Esophagus muscularis mucosa (tissue), 4 donors: ENCODE measurements around the gene NDUFAF8. TPM values are rescaled to one million over a fixed set of nuclear protein-coding genes. Genes with fewer than 3 reads are reported as not detected.

Source experiments
- DNase-seq: peaks from one replicate; pipeline ENCODE4 v3.0.0-alpha.2; 2017; ENCODE audit errors: extremely low spot score
- H3K27ac ChIP-seq, 4 donors: fragments of 200-600 bp; sonication (generic); replicated peaks in 1 of 4; 1 replicate in 3 of 4; 2 replicates in 1 of 4; pipeline ENCODE4 v1.5.1; 2016 to 2019; ENCODE audit warnings: mild to moderate bottlenecking in 1 of 4
- H3K27me3 ChIP-seq, 4 donors: fragments of 200-600 bp; sonication (generic); one replicate each; pipeline versions ENCODE4 v1.5.1 to v1.6.0; 2016 to 2019
- H3K36me3 ChIP-seq, 4 donors: fragments of 200-600 bp; sonication (generic); one replicate each; pipeline ENCODE4 v1.5.1; 2016 to 2019
- H3K4me1 ChIP-seq, 4 donors: fragments of 200-600 bp; sonication (generic); one replicate each; pipeline ENCODE4 v1.5.1; 2016 to 2019
- H3K4me3 ChIP-seq, 4 donors: fragments of 200-600 bp; sonication (generic); 1 replicate in 2 of 4; 2 replicates in 2 of 4; pipeline ENCODE4 v1.5.1; 2016 to 2019; ENCODE audit warnings: mild to moderate bottlenecking in 4 of 4, moderate library complexity in 1 of 4
- H3K9me3 ChIP-seq, 4 donors: fragments of 200-600 bp; sonication (generic); 1 replicate in 3 of 4; 2 replicates in 1 of 4; pipeline ENCODE4 v1.5.1; 2016 to 2019
- CTCF ChIP-seq, 3 experiments: fragments of 200-600 bp in 2 of 3; fragments of 450-650 bp in 1 of 3; sonication (generic) in 2 of 3; IDR thresholded peaks; one replicate each; pipeline ENCODE4 v1.5.1; 2017 to 2019; ENCODE audit warnings: antibody characterized with exemption in 3 of 3, mild to moderate bottlenecking in 2 of 3, moderate library complexity in 1 of 3
- EP300 ChIP-seq: sonication (generic); formaldehyde crosslinking; IDR thresholded peaks from one replicate; pipeline ENCODE4 v1.6.1; 2017; ENCODE audit warnings: antibody characterized with exemption
- POLR2A ChIP-seq: fragments of 450-650 bp; IDR thresholded peaks from one replicate; pipeline ENCODE4 v1.6.1; 2017; ENCODE audit warnings: antibody characterized with exemption, moderate library complexity, mild to moderate bottlenecking, low read depth
- POLR2AphosphoS5 ChIP-seq, 2 donors: sonication (generic); formaldehyde crosslinking; IDR thresholded peaks; one replicate each; pipeline ENCODE4 v1.6.1; 2017; ENCODE audit warnings: antibody characterized with exemption in 2 of 2
- WGBS: methylation state at CpG from one replicate; pipeline ENCODE4 v1.1.5; 2018; 5-methylcytosine and 5-hydroxymethylcytosine counted together
- intact Hi-C: fragments of 100-400 bp; cut with DNase I; formaldehyde crosslinking; loops from one replicate; pipeline ENCODE4 v1.15.1; 2023
- total RNA-seq, 4 donors: library from RNA; depleted of rRNA; stranded (reverse); fragments of >200 nt; gene quantifications; one replicate each; pipeline versions ENCODE4 v1.1.0 to v1.2.1, GENCODE V29; 2016

NDUFAF8 gene
- total RNA-seq, 4 donors from 2014 or later, result 34.6 to 54.8 (median 40.4) TPM

GRCh38 chr17:81209141-81209540 is 30.0 kb upstream of the NDUFAF8 start:
- Histone ChIP-seq H3K9me3 (no peaks in the 10 kb centered on the region), H3K27me3 (no peaks in the 10 kb centered on the region), H3K36me3 (peaks cover 0 to 31% (median 20%) of the 10 kb centered on the region in 4 donors), H3K27ac (no peak overlapping the region), H3K4me3 (no peak overlapping the region), H3K4me1 (peaks cover 0 to 5% (median 0%) of the 10 kb centered on the region in 4 donors)
- TF ChIP-seq POLR2AphosphoS5 (IDR thresholded peaks at IDR 0.05) (no peak), EP300 (no peak), POLR2A (no peak)
- intact Hi-C loops, result no loop called here
- no peak for DNase-seq
- 95% methylated on average over 16 of the region's 16 CpGs for WGBS

GRCh38 chr17:81210466-81210865 is 28.7 kb upstream of the NDUFAF8 start:
- H3K27ac ChIP-seq, result no peak overlapping the region
- 86% methylated on average over 10 of the region's 10 CpGs for WGBS
- intact Hi-C loops, result no loop called here

GRCh38 chr17:81210868-81211267 is 28.2 kb upstream of the NDUFAF8 start:
- H3K36me3 ChIP-seq, result peaks cover 0 to 24% (median 17%) of the 10 kb centered on the region in 4 donors
- no peak overlapping the region for H3K27ac ChIP-seq
- peaks cover 0 to 5% (median 0%) of the 10 kb centered on the region in 4 donors for H3K4me1 ChIP-seq
- no peak overlapping the region for H3K4me3 ChIP-seq
- H3K27me3 ChIP-seq, result no peaks in the 10 kb centered on the region
- intact Hi-C loops, result no loop called here
- 72% methylated on average over 14 of the region's 14 CpGs for WGBS
- H3K9me3 ChIP-seq, result no peaks in the 10 kb centered on the region
- no peak for TF ChIP-seq CTCF (IDR thresholded peaks at IDR 0.05)
- no peak for TF ChIP-seq POLR2A
- no peak for TF ChIP-seq POLR2AphosphoS5 (IDR thresholded peaks at IDR 0.05)
- no peak for TF ChIP-seq EP300
- no peak for DNase-seq

More at GRCh38 chr17:81210466-81210865, 28.7 kb upstream of the NDUFAF8 start:
- H3K27me3 ChIP-seq, result no peaks in the 10 kb centered on the region
- H3K4me1 ChIP-seq, result peaks cover 0 to 5% (median 0%) of the 10 kb centered on the region in 4 donors
- no peak overlapping the region for H3K4me3 ChIP-seq
- TF ChIP-seq POLR2AphosphoS5 (IDR thresholded peaks at IDR 0.05), result no peak
- TF ChIP-seq EP300, result no peak
- TF ChIP-seq POLR2A, result no peak
- TF ChIP-seq CTCF (IDR thresholded peaks at IDR 0.05), result no peak
- no peaks in the 10 kb centered on the region for H3K9me3 ChIP-seq
- no peak for DNase-seq
- peaks cover 0 to 26% (median 17%) of the 10 kb centered on the region in 4 donors for H3K36me3 ChIP-seq

GRCh38 chr17:81212365-81212764 is 26.8 kb upstream of the NDUFAF8 start:
- Histone ChIP-seq H3K27me3 (no peaks in the 10 kb centered on the region), H3K9me3 (no peaks in the 10 kb centered on the region), H3K36me3 (peaks cover 0 to 19% (median 11%) of the 10 kb centered on the region in 4 donors), H3K4me1 (peaks cover 0 to 5% (median 0%) of the 10 kb centered on the region in 4 donors), H3K4me3 (no peak overlapping the region), H3K27ac (no peak overlapping the region)
- no peak for DNase-seq
- TF ChIP-seq POLR2AphosphoS5 (IDR thresholded peaks at IDR 0.05) (no peak), EP300 (no peak), CTCF (IDR thresholded peaks at IDR 0.05) (no peak), POLR2A (no peak)
- WGBS, result 88% methylated on average over 9 of the region's 9 CpGs
- intact Hi-C loops, result no loop called here

GRCh38 chr17:81213978-81214377 is 25.1 kb upstream of the NDUFAF8 start:
- DNase-seq, result no peak
- Histone ChIP-seq H3K4me1 (peaks cover 0 to 5% (median 0%) of the 10 kb centered on the region in 4 donors), H3K36me3 (peaks cover 0 to 18% (median 4%) of the 10 kb centered on the region in 4 donors), H3K27ac (no peak overlapping the region), H3K9me3 (no peaks in the 10 kb centered on the region), H3K4me3 (no peak overlapping the region), H3K27me3 (no peaks in the 10 kb centered on the region)
- 99% methylated on average over 8 of the region's 8 CpGs for WGBS
- intact Hi-C loops, result no loop called here
- TF ChIP-seq POLR2A, result no peak
- no peak for TF ChIP-seq POLR2AphosphoS5 (IDR thresholded peaks at IDR 0.05)
- no peak for TF ChIP-seq CTCF (IDR thresholded peaks at IDR 0.05)
- no peak for TF ChIP-seq EP300
